ENCODE data around the gene SPHK2.

SPHK2 gene

DNA sequence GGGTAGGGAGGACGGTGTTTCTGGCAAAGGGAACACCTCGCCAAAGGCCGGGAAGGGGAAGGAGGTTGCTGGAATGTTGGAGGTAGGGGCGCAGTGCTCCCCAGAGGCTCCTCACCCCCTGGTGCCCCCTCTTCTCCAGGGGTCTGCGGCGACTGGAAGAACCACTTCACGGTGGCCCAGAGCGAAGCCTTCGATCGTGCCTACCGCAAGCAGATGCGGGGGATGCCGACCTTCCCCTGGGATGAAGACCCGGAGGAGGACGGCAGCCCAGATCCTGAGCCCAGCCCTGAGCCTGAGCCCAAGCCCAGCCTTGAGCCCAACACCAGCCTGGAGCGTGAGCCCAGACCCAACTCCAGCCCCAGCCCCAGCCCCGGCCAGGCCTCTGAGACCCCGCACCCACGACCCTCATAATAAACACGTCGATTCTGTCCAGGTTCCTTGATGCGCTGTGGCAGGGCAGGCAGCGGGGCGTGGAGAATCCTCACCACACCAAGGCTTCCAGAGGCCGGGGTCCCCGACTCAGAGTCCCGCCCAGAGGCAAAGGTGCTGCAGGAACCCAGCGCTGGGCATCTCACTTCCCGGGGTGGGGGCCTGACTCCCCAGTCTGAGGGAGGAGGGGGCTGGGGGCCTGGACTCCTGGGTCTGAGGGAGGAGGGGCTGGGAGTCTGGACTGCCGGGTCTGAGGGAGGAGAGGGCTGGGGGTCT, 20.2 kb upstream of the SPHK2 start:
- in situ Hi-C loops (cut with MboI; ENCODE audit: low pct_unique_long_range_greater_than_20kb, low sequenced_read_pairs), result loop anchor here (25.0 kb wide), 1 partner anchor 262 kb away; the partner anchor contains the start of gene EMP3
- DNase-seq, result no peak

- in situ Hi-C loops (cut with MboI; ENCODE audit: low pct_unique_long_range_greater_than_20kb, low sequenced_read_pairs), result no loop called here
These were observed 18.5 kb upstream of the SPHK2 start for GRCh38 chr19:48600679-48601417.

GRCh38 chr19:48603001-48603400, 16.3 kb upstream of the SPHK2 start:
- in situ Hi-C loops (cut with MboI; ENCODE audit: low pct_unique_long_range_greater_than_20kb, low sequenced_read_pairs), result no loop called here
- no peak for DNase-seq

More at GRCh38 chr19:48600679-48601417, 18.5 kb upstream of the SPHK2 start:
- no peak for DNase-seq

- no peak for DNase-seq
These were observed 15.9 kb upstream of the SPHK2 start for GRCh38 chr19:48603449-48603848.

GRCh38 chr19:48603850-48604249, 15.5 kb upstream of the SPHK2 start:
- in situ Hi-C loops (cut with MboI; ENCODE audit: low pct_unique_long_range_greater_than_20kb, low sequenced_read_pairs), result no loop called here

More at GRCh38 chr19:48603449-48603848, 15.9 kb upstream of the SPHK2 start:
- in situ Hi-C loops (cut with MboI; ENCODE audit: low pct_unique_long_range_greater_than_20kb, low sequenced_read_pairs), result no loop called here

DNA sequence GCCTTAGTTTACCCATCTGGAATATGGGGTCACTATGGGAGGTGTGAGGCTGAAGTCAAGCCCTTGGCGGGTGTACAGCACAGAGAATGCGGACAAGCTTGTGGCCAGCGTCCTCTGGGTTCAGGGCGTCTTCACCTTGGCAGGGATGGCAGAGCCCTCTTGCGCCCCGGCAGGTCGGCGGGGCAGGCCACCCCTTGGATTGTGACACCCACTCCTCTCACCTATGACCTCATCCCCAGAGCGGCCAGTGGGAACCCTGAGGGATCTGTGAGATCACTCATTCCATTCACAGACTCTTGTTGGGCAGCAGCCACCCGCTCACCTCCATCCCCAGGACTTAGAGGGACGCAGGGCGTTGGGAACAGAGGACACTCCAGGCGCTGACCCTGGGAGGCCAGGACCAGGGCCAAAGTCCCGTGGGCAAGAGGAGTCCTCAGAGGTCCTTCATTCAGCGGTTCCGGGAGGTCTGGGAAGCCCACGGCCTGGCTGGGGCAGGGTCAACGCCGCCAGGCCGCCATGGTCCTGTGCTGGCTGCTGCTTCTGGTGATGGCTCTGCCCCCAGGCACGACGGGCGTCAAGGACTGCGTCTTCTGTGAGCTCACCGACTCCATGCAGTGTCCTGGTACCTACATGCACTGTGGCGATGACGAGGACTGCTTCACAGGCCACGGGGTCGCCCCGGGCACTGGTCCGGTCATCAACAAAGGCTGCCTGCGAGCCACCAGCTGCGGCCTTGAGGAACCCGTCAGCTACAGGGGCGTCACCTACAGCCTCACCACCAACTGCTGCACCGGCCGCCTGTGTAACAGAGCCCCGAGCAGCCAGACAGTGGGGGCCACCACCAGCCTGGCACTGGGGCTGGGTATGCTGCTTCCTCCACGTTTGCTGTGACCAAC, 12.6 kb upstream of the SPHK2 start, which contains the start of gene SPACA4:
Gene SPACA4, plus strand, starts transcription at position 280 of the 896 bp plus-strand sequence. Its CDS starts 237 bp downstream, at position 517.
- in situ Hi-C loops (cut with MboI; ENCODE audit: low pct_unique_long_range_greater_than_20kb, low sequenced_read_pairs), result no loop called here

More at GRCh38 chr19:48603850-48604249, 15.5 kb upstream of the SPHK2 start:
- no peak for DNase-seq

DNA sequence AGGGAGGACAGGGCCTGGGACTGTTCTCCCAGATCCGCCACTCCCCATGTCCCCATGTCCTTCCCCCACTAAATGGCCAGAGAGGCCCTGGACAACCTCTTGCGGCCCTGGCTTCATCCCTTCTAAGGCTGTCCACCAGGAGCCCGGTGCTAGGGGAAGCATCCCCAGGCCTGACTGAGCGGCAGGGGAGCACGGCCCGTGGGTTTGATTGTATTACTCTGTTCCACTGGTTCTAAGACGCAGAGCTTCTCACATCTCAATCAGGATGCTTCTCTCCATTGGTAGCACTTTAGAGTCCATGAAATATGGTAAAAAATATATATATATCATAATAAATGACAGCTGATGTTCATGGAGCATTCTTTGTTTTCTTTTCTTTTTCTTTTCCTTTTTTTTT, 11.9 kb upstream of the SPHK2 start:
- DNase-seq, result no peak
- in situ Hi-C loops (cut with MboI; ENCODE audit: low pct_unique_long_range_greater_than_20kb, low sequenced_read_pairs), result no loop called here

More for the DNA sequence above, 12.6 kb upstream of the SPHK2 start, which contains the start of gene SPACA4:
- DNase-seq, result no peak

DNA sequence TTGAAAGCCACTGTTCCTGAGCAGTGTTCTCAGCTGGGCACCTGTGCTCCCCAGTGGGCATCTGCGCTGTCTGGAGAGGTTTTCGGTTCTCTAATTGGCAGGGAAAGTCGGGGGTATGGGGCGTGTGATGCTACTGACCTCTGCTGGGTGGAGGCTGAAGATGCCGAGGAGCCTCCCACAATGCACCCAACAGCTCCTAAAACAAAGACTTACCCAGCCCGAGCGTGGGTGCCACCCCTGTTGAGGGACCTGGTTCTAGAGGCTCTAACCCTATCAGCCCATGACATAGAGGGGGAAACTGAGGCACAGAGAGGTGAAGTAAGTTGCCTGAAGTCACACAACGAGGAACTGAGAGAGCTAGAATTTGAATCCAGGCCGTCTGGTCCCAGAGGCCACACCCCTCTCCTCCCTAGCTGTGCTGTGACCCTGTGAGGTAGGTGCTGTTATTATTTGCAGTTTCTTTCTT, 10.5 kb upstream of the SPHK2 start:
- DNase-seq, result peak; percentile 83
- in situ Hi-C loops (cut with MboI; ENCODE audit: low pct_unique_long_range_greater_than_20kb, low sequenced_read_pairs), result no loop called here

DNA sequence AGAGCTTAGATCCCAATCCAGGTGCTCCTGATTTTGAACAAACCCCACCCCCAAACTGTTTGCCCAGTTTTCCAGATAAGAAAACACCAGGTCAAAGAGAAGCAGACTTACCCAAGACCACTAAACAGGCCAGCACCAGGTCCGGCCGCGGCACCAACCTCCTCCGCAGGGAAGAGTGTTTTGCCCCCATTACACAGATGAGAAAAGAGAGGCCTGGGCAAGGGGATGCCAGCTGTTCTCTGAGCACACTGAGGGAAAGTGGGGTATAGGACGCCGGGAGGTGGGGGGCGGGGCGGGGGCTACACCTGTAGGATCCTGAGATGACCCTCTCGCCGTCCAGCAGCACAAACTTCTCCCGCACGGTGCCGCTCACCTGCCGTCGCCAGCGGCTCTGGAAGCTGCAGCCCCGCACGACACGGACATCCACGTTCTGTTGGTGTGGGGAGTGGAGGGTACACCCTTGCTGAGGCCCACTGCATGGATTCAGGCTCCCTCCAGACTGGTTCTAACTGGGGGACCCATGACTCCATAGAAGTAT, 9.7 kb upstream of the SPHK2 start:
- in situ Hi-C loops (cut with MboI; ENCODE audit: low pct_unique_long_range_greater_than_20kb, low sequenced_read_pairs), result no loop called here
- DNase-seq, result no peak

GRCh38 chr19:48611872-48612271, 7.4 kb upstream of the SPHK2 start:
- in situ Hi-C loops (cut with MboI; ENCODE audit: low pct_unique_long_range_greater_than_20kb, low sequenced_read_pairs), result no loop called here
- DNase-seq, result no peak

DNA sequence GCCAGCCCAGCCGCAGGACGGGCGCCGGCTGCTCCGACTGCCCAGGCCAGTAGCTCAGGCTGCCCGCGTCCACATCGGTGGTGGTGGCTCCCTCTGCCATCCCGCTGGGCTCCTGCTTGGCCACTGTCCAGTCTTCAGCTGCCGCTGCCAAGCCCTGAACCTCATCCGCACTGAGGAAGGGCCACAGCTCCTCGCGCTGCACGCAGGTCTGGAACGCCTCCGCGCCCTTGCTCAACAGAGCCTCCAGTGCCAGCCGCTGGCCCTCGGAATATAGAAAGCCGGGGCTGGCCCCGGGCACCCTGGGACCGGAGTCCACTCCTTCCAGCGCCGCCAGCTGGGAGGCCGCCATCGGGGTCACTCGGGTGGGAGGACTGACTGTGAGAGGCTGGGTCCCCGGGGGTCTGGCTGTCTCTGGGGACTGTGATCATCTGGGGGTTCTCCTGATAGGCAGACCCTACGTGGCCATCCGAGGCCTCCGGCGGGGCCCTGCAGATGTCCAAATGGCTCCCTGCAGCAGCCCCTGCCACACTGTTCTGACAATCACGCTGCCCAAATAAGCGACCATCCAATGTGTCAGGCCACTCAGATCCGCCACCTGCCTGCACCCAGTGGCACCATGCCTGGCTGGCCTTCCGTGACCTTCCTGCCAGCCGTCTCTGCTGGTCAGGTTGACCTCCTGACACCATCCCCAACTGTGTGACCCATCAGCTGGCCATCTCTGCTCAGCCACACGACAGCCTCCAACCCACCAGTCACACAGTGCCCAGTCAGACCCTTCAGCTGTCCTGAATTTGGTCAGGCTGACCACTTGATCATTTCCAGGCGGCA, 6.1 kb upstream of the SPHK2 start:
- DNase-seq, result peak; percentile 21
- in situ Hi-C loops (cut with MboI; ENCODE audit: low pct_unique_long_range_greater_than_20kb, low sequenced_read_pairs), result no loop called here

- in situ Hi-C loops (cut with MboI; ENCODE audit: low pct_unique_long_range_greater_than_20kb, low sequenced_read_pairs), result no loop called here
- DNase-seq, result peak; percentile 41
These were observed 5.4 kb upstream of the SPHK2 start for GRCh38 chr19:48613852-48614435.

- DNase-seq, result no peak
- in situ Hi-C loops (cut with MboI; ENCODE audit: low pct_unique_long_range_greater_than_20kb, low sequenced_read_pairs), result no loop called here
These were observed 4.7 kb upstream of the SPHK2 start, which contains the start of gene FAM83E for GRCh38 chr19:48614436-48615230. Gene FAM83E, minus strand, starts transcription at chr19:48615076. Its CDS starts 1,704 bp downstream, at chr19:48613372.

GRCh38 chr19:48615231-48616040, 3.9 kb upstream of the SPHK2 start:
- in situ Hi-C loops (cut with MboI; ENCODE audit: low pct_unique_long_range_greater_than_20kb, low sequenced_read_pairs), result no loop called here
- no peak for DNase-seq

DNA sequence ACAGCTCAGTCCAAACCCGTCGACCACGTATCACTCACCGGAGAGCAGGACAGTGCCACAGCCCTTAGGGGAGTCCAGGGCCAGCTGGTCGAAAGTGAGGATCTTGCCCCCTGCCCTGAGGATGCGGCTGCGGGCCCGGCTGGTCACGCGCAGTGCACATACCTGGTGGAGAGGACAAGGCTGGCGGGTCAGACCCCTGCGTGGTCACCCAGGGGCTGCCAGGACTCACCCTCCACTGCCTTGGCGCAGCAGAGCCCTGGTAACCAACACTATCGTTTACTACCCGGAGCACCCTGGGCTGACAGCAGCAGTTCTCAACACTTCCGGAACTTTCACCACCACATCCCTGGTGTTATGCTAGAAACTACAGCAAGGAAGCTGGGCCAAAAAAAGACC, 3.3 kb upstream of the SPHK2 start:
- in situ Hi-C loops (cut with MboI; ENCODE audit: low pct_unique_long_range_greater_than_20kb, low sequenced_read_pairs), result no loop called here
- DNase-seq, result no peak

DNA sequence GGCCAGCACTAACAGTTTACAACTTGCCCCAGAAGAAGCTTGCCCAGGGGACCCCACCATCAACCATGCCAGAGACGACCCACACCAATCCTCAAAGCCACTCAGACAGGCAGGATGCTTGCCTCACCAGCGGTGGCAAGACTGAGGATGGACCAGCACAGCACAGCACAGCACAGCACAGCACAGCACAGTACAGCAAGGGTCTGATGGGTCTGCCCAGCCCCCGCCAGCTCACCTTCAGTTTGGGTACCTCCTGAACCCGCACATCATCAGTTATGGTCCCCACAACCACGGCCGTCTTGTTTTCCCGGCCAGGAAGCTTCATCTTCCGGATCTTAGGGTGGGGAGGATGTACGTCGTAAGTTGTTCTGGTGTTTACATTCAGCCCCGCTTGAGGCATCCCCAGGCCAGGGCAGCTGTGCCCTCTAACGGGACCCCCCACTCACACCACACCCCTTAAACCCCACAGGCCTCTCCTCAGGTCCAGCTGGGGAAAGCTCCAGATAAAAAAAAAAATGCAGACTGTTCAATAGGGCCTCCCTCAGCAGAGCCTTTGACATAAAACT, 2.7 kb upstream of the SPHK2 start:
- in situ Hi-C loops (cut with MboI; ENCODE audit: low pct_unique_long_range_greater_than_20kb, low sequenced_read_pairs), result no loop called here
- DNase-seq, result no peak

Data from KBM-7 (cell line).